ENCODE measurements around the gene KRT27. TPM values are rescaled to one million over a fixed set of nuclear protein-coding genes. Genes with fewer than 3 reads are reported as not detected.

Gene KRT27
- total RNA-seq, 2 experiments from 2014 or later, result not detected

GRCh38 chr17:40799859-40800258 lies 17.5 kb upstream of the KRT27 start, which contains the start of gene KRT28:
TSS of gene KRT28 (minus strand) at chr17:40799959. CDS start at chr17:40799893, 66 bp downstream.
- Mint-ChIP-seq H3K36me3 (ENCODE audit: low read depth) (no peaks in the 10 kb centered on the region), H3K4me3 (no peak within 1 kb of the TSS), H3K27me3 (peaks cover 33% of the 10 kb centered on the region), H3K27ac (no peak within 1 kb of the TSS), H3K4me1 (peaks cover 2% of the 10 kb centered on the region), H3K9me3 (no peaks in the 10 kb centered on the region)
- DNase-seq, result no peak
- POLR2A ChIA-PET, result no interaction called here
- CTCF ChIA-PET, result no interaction called here

- CTCF ChIA-PET, result no interaction called here
- Mint-ChIP-seq H3K4me3 (no peak overlapping the region), H3K36me3 (ENCODE audit: low read depth) (no peaks in the 10 kb centered on the region)
Measured at GRCh38 chr17:40796846-40797245, 14.5 kb upstream of the KRT27 start.

GRCh38 chr17:40795019-40795667 lies 12.8 kb upstream of the KRT27 start:
- Mint-ChIP-seq H3K27me3 (peaks cover 34% of the 10 kb centered on the region), H3K36me3 (ENCODE audit: low read depth) (no peaks in the 10 kb centered on the region), H3K9me3 (no peaks in the 10 kb centered on the region), H3K4me1 (no peaks in the 10 kb centered on the region), H3K4me3 (no peak overlapping the region), H3K27ac (no peak overlapping the region)
- CTCF ChIA-PET, result no interaction called here
- DNase-seq, result no peak
- POLR2A ChIA-PET, result no interaction called here

More at GRCh38 chr17:40796846-40797245, 14.5 kb upstream of the KRT27 start:
- no peak overlapping the region for H3K27ac Mint-ChIP-seq
- POLR2A ChIA-PET, result no interaction called here
- H3K9me3 Mint-ChIP-seq, result no peaks in the 10 kb centered on the region
- no peaks in the 10 kb centered on the region for H3K4me1 Mint-ChIP-seq
- no peak for DNase-seq
- H3K27me3 Mint-ChIP-seq, result peaks cover 34% of the 10 kb centered on the region

- Mint-ChIP-seq H3K4me1 (no peaks in the 10 kb centered on the region), H3K27me3 (peaks cover 33% of the 10 kb centered on the region), H3K36me3 (ENCODE audit: low read depth) (no peaks in the 10 kb centered on the region), H3K9me3 (no peaks in the 10 kb centered on the region), H3K27ac (no peak overlapping the region), H3K4me3 (no peak overlapping the region)
- DNase-seq, result no peak
- ChIA-PET POLR2A (no interaction called here), CTCF (no interaction called here)
Measured at GRCh38 chr17:40794466-40794865, 12.1 kb upstream of the KRT27 start.

GRCh38 chr17:40793832-40794231 lies 11.5 kb upstream of the KRT27 start:
- no peak for DNase-seq
- no peak overlapping the region for H3K4me3 Mint-ChIP-seq
- H3K9me3 Mint-ChIP-seq, result no peaks in the 10 kb centered on the region
- POLR2A ChIA-PET, result no interaction called here
- H3K27me3 Mint-ChIP-seq, result peaks cover 33% of the 10 kb centered on the region
- H3K27ac Mint-ChIP-seq, result no peak overlapping the region
- no peaks in the 10 kb centered on the region for H3K4me1 Mint-ChIP-seq
- CTCF ChIA-PET, result no interaction called here
- H3K36me3 Mint-ChIP-seq (ENCODE audit: low read depth), result no peaks in the 10 kb centered on the region

GRCh38 chr17:40791787-40792436 lies 9.6 kb upstream of the KRT27 start:
- Mint-ChIP-seq H3K27me3 (peaks cover 33% of the 10 kb centered on the region), H3K9me3 (no peaks in the 10 kb centered on the region), H3K36me3 (ENCODE audit: low read depth) (no peaks in the 10 kb centered on the region), H3K4me3 (no peak overlapping the region), H3K4me1 (no peaks in the 10 kb centered on the region), H3K27ac (no peak overlapping the region)
- CTCF ChIA-PET, result interaction anchor here (0.6 to 0.9 kb wide), 2 partner anchors 12 to 377 kb away, joined by 3 to 5 read pairs; no protein-coding TSS in a partner anchor
- DNase-seq, result no peak
- POLR2A ChIA-PET, result no interaction called here

- no peaks in the 10 kb centered on the region for H3K4me1 Mint-ChIP-seq
- POLR2A ChIA-PET, result no interaction called here
- DNase-seq, result no peak
- peaks cover 30% of the 10 kb centered on the region for H3K27me3 Mint-ChIP-seq
- no peaks in the 10 kb centered on the region for H3K36me3 Mint-ChIP-seq (ENCODE audit: low read depth)
- no peak overlapping the region for H3K4me3 Mint-ChIP-seq
- no peak overlapping the region for H3K27ac Mint-ChIP-seq
- no peaks in the 10 kb centered on the region for H3K9me3 Mint-ChIP-seq
- CTCF ChIA-PET, result no interaction called here
Measured at GRCh38 chr17:40791111-40791510, 8.8 kb upstream of the KRT27 start.

GRCh38 chr17:40779181-40779909 lies 3.0 kb downstream of the KRT27 start:
- Mint-ChIP-seq H3K27ac (no peak overlapping the region), H3K4me1 (no peaks in the 10 kb centered on the region), H3K9me3 (no peaks in the 10 kb centered on the region), H3K36me3 (ENCODE audit: low read depth) (no peaks in the 10 kb centered on the region), H3K4me3 (no peak overlapping the region), H3K27me3 (peaks cover 58% of the 10 kb centered on the region)
- POLR2A ChIA-PET, result no interaction called here
- CTCF ChIA-PET, result no interaction called here
- DNase-seq, result no peak

- H3K27me3 Mint-ChIP-seq, result peaks cover 57% of the 10 kb centered on the region
- H3K9me3 Mint-ChIP-seq, result no peaks in the 10 kb centered on the region
- POLR2A ChIA-PET, result no interaction called here
- DNase-seq, result no peak
- H3K36me3 Mint-ChIP-seq (ENCODE audit: low read depth), result no peaks in the 10 kb centered on the region
- H3K4me1 Mint-ChIP-seq, result no peaks in the 10 kb centered on the region
- no peak overlapping the region for H3K27ac Mint-ChIP-seq
- CTCF ChIA-PET, result no interaction called here
- H3K4me3 Mint-ChIP-seq, result no peak overlapping the region
Measured at GRCh38 chr17:40778461-40778860, 3.9 kb downstream of the KRT27 start.

GRCh38 chr17:40777971-40778370 lies 4.4 kb downstream of the KRT27 start:
- no peaks in the 10 kb centered on the region for H3K36me3 Mint-ChIP-seq (ENCODE audit: low read depth)
- H3K9me3 Mint-ChIP-seq, result no peaks in the 10 kb centered on the region
- no peak for DNase-seq
- H3K27me3 Mint-ChIP-seq, result peaks cover 54% of the 10 kb centered on the region
- POLR2A ChIA-PET, result no interaction called here
- CTCF ChIA-PET, result no interaction called here
- no peak overlapping the region for H3K4me3 Mint-ChIP-seq
- H3K4me1 Mint-ChIP-seq, result no peaks in the 10 kb centered on the region
- H3K27ac Mint-ChIP-seq, result no peak overlapping the region

GRCh38 chr17:40777459-40777858 lies 4.9 kb downstream of the KRT27 start:
- CTCF ChIA-PET, result no interaction called here
- Mint-ChIP-seq H3K4me1 (no peaks in the 10 kb centered on the region), H3K27me3 (peaks cover 55% of the 10 kb centered on the region), H3K36me3 (ENCODE audit: low read depth) (no peaks in the 10 kb centered on the region), H3K4me3 (no peak overlapping the region), H3K27ac (no peak overlapping the region), H3K9me3 (no peaks in the 10 kb centered on the region)
- POLR2A ChIA-PET, result no interaction called here
- DNase-seq, result no peak

GRCh38 chr17:40775945-40776344 lies 6.4 kb downstream of the KRT27 start:
- CTCF ChIA-PET, result no interaction called here
- no peaks in the 10 kb centered on the region for H3K9me3 Mint-ChIP-seq
- H3K4me1 Mint-ChIP-seq, result no peaks in the 10 kb centered on the region

GRCh38 chr17:40772101-40772500 lies 10.2 kb downstream of the KRT27 start, which contains the start of gene KRT26:
TSS of gene KRT26 (minus strand) at chr17:40772201. CDS start at chr17:40772113, 88 bp downstream.
- ChIA-PET CTCF (no interaction called here), POLR2A (no interaction called here)
- no peaks in the 10 kb centered on the region for H3K4me1 Mint-ChIP-seq
- H3K9me3 Mint-ChIP-seq, result no peaks in the 10 kb centered on the region
- no peak for DNase-seq
- no peak within 1 kb of the TSS for H3K4me3 Mint-ChIP-seq
- H3K27me3 Mint-ChIP-seq, result peaks cover 40% of the 10 kb centered on the region
- no peak within 1 kb of the TSS for H3K27ac Mint-ChIP-seq
- no peaks in the 10 kb centered on the region for H3K36me3 Mint-ChIP-seq (ENCODE audit: low read depth)

More at GRCh38 chr17:40775945-40776344, 6.4 kb downstream of the KRT27 start:
- peaks cover 58% of the 10 kb centered on the region for H3K27me3 Mint-ChIP-seq
- no peak overlapping the region for H3K4me3 Mint-ChIP-seq
- H3K36me3 Mint-ChIP-seq (ENCODE audit: low read depth), result no peaks in the 10 kb centered on the region
- POLR2A ChIA-PET, result interaction anchor here (1.1 kb wide), 1 partner anchor 129 kb away, joined by 3 read pairs; no protein-coding TSS in a partner anchor
- DNase-seq, result no peak
- H3K27ac Mint-ChIP-seq, result no peak overlapping the region

All from activated CD4-positive, alpha-beta memory T cell treated with anti-CD3 and anti-CD28 coated beads, Interleukin-2, amount 10 ng/mL, durations not matched to agents 7 days and 5 days (primary cell).